OCI-LY3 (cell line): ENCODE results near the gene ARL3.

Experiments used
- EZH2phosphoT487 ChIP-seq: fragments of 200-600 bp; shearing (Covaris generic); IDR thresholded peaks from 2 replicates; pipeline ENCODE4 v1.6.1; 2018; ENCODE audit warnings: antibody characterized with exemption, mixed run types, low read depth
- TF ChIP-seq, protein P1 (sequence below): fragments of 200-600, 300-600 bp; sonication (generic); IDR thresholded peaks from 2 replicates; pipeline ENCODE4 v1.5.1; 2014; ENCODE audit warnings: antibody characterized with exemption, low read length, low read depth

DNA sequence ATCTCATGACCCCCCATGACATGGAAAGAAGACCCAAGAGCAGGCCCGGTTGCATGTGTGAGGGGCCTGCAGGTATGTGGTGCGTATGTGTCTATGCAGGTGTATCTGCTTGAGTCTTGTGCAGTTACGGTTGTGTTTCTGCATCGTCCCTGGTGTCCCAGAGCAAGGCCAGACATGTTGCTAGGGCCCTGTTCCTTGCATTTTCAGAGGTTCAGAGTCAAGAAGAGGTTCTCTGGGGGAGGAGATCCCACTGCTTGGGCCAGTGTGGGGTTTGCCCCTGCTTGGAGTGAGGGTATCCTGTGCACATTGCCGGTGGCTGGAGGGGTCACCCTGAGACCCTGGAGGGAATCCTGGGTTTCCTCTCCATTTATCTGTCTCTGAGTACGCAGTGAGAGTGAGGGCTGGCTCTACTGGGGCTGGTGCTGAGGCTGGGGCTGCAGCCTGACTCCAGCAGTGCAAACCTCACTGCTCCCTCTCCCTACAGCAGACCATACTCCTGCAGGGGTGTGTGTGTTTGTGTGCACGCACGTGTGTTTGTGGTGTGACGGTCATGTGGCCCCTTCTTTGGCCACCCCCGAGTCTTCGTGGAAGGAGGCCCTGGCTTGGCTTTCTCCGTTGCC lies 65.8 kb downstream of the ARL3 start:
- TF ChIP-seq, protein P1, sequence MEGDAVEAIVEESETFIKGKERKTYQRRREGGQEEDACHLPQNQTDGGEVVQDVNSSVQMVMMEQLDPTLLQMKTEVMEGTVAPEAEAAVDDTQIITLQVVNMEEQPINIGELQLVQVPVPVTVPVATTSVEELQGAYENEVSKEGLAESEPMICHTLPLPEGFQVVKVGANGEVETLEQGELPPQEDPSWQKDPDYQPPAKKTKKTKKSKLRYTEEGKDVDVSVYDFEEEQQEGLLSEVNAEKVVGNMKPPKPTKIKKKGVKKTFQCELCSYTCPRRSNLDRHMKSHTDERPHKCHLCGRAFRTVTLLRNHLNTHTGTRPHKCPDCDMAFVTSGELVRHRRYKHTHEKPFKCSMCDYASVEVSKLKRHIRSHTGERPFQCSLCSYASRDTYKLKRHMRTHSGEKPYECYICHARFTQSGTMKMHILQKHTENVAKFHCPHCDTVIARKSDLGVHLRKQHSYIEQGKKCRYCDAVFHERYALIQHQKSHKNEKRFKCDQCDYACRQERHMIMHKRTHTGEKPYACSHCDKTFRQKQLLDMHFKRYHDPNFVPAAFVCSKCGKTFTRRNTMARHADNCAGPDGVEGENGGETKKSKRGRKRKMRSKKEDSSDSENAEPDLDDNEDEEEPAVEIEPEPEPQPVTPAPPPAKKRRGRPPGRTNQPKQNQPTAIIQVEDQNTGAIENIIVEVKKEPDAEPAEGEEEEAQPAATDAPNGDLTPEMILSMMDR: no peak
- TF ChIP-seq EZH2phosphoT487: no peak
